NCI-H1105 (cell line): ENCODE measurements around the gene YLPM1.
"Not testable (repeated sequence)": the region's sequence is repeated elsewhere in the genome, so short reads cannot be mapped to it uniquely, and the experiment has no call there.

ENCODE experiments used
- DNase-seq: peaks from one replicate; lab custom pipeline; 2025; lab: John Stamatoyannopoulos, UW

YLPM1 gene, protein sequence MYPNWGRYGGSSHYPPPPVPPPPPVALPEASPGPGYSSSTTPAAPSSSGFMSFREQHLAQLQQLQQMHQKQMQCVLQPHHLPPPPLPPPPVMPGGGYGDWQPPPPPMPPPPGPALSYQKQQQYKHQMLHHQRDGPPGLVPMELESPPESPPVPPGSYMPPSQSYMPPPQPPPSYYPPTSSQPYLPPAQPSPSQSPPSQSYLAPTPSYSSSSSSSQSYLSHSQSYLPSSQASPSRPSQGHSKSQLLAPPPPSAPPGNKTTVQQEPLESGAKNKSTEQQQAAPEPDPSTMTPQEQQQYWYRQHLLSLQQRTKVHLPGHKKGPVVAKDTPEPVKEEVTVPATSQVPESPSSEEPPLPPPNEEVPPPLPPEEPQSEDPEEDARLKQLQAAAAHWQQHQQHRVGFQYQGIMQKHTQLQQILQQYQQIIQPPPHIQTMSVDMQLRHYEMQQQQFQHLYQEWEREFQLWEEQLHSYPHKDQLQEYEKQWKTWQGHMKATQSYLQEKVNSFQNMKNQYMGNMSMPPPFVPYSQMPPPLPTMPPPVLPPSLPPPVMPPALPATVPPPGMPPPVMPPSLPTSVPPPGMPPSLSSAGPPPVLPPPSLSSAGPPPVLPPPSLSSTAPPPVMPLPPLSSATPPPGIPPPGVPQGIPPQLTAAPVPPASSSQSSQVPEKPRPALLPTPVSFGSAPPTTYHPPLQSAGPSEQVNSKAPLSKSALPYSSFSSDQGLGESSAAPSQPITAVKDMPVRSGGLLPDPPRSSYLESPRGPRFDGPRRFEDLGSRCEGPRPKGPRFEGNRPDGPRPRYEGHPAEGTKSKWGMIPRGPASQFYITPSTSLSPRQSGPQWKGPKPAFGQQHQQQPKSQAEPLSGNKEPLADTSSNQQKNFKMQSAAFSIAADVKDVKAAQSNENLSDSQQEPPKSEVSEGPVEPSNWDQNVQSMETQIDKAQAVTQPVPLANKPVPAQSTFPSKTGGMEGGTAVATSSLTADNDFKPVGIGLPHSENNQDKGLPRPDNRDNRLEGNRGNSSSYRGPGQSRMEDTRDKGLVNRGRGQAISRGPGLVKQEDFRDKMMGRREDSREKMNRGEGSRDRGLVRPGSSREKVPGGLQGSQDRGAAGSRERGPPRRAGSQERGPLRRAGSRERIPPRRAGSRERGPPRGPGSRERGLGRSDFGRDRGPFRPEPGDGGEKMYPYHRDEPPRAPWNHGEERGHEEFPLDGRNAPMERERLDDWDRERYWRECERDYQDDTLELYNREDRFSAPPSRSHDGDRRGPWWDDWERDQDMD (N-terminal part only)

DNA sequence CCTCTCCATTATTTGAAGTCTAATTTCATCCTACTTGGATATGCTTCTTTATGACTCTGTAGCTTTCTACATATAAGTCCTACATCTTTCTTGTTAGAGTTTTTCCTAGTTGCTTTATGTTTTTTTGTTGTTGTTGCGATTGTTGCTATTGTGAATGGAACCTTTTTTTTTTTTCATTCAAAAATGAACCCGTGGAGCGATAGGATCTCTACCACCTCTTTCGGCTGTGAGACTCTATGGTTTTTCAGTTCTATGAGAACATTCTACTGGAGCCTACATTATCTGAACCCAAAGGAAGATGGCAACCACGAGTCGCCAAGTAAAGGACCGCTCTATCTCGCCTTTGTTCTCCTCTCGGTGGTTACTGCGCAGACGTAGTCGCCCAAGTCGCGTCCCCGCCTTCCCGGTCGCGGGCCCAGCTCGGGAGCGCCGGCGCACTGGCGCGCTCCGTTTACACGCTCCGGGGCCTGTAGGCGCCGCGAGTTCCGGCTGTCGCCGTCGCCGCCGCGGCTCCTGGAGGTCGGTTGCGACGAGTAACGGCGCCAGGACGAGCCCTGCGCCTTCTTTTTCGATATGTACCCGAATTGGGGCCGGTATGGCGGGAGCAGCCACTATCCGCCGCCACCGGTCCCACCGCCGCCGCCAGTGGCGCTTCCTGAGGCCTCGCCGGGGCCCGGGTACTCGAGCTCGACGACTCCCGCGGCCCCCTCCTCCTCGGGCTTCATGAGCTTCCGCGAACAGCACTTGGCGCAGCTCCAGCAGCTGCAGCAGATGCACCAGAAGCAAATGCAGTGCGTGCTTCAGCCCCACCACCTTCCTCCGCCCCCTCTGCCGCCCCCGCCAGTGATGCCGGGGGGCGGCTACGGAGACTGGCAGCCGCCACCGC lies at the start of gene YLPM1:
Gene YLPM1, plus strand, starts transcription at position 400 of the 886 bp plus-strand sequence. Its CDS starts 174 bp downstream, at position 574.
- peak; percentile 96 for DNase-seq

DNA sequence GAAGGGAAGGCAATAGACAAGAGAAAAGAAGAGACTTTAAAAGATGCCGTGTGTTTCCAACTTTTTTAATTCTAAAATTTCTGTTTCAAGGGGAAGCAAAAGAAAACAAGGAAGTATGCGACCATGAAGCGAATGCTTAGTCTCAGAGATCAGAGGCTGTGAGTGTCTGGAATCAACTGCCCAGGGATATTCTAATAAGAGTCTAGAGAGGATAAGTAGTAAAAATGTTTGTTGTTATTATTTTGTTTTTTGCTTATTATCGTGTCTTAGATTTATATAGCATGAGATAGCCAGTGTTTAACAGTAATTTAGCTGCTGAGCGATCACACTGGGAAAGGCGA lies 49.8 kb upstream of the YLPM1 start:
- no peak for DNase-seq

DNA sequence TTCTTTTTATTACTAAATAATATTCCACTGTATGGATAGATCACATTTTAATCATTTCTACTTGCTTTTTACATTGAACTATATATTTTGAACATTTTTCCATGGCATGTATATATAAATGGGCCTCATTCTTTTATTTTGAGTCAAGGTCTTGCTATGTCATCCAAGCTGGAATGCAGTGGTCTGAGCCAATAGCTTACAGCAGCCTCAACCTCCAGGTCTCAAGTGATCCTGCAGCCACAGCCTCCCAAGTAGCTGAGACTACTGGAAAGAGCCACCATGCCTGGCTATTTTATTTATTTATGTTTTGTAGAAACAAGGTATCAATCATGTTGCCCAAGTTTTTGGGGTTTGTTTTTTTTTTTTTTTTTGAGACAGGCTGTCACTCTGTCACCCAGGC lies 42.6 kb upstream of the YLPM1 start:
- no peak for DNase-seq

DNA sequence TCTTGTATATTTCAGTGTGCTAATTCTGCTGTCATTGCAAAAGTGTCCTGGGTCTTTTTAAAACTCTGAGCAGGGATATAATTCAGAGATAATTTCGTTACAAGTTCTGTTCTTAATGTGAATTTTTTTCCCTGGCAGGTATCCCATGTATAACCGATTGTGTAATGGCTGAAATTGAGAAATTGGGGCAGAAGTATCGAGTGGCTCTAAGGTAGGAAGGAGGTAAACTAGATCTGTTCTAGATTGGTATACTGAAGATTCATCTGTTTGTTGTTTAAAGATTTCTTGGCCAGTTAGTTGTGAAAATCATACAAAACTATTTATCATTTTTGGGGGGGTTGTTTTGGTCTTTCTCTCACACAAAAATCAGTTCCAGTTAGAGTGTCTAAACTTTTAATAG lies 40.0 kb upstream of the YLPM1 start:
- no peak for DNase-seq

DNA sequence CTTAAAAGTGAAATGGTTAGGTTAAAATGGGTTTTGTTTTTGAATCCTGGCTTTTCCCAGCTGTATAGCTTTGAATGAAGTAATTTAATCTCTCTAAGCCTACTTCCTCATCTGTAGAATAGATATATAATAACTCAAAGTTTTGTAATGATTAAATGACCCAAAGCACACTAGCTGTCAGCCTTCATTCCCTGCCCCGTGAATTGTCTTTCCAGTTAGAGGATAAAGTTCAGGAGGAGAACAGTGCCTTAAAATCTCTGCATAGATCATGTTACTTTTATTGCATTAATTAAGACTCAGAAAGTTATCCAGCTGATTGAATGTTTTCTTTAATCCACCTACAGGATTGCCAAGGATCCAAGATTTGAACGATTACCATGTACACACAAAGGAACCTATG lies 30.7 kb upstream of the YLPM1 start:
- no peak for DNase-seq

DNA sequence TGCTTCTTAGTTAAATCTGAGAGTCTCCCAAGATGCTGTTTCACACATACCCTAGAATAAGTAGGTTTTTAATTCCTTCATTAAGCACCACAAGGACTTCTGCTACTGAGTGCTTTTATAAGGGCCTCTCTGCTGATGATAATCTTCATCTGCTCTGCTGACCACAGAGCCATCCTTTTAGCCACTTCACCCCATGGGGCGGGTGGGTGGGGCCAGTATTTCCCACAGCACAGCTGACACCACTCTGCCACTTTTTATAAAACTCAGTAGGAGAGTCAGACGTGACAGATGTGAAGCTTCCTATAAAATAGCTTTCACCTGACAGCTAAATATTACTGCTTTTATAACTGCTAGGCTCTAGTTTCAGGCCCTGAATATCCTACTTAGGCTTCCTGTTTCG lies 29.9 kb upstream of the YLPM1 start:
- DNase-seq: no peak

DNA sequence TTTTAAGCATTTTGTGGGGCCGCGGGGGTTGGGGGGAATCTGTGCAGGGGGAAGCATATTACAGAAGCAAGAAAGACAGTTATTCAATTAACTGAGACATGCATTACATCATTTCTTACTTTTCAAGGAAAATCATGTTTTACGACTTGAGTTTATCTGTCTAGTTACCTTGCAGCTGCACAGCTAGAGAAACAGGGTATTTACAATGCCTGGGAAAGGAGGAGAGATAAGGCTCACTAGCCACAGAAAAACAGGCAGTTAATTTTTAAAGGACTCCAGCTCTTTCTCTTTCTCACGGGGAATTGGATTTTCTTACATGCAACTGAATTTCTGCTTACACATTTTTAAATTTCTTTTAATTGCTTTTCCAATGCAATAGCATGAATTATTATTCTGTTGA lies 28.0 kb upstream of the YLPM1 start:
- DNase-seq: no peak

DNA sequence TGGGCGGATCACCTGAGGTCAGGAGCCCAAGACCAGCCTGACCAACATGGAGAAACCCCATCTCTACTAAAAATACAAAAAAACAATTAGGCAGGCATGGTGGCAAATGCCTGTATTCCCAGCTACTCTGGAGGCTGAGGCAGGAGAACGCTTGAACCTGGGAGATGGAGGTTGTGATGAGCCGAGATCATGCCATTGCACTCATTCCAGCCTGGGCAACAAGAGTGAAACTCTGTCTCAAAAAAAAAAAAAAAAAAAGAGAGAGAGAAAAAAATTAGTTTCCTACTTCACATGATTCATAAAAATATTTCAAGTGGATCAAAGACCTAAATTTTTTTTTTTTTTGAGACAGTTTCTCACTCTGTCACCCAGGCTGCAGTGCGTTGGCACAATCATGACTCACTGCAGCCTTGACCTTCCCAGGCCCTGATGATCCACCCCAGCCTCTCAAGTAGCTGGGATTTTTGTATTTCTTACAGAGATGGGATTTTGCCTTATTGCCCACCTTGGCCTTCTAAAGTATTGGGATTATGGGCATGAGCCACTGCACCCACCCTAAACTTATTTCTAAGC lies 25.3 kb upstream of the YLPM1 start:
- no peak for DNase-seq

DNA sequence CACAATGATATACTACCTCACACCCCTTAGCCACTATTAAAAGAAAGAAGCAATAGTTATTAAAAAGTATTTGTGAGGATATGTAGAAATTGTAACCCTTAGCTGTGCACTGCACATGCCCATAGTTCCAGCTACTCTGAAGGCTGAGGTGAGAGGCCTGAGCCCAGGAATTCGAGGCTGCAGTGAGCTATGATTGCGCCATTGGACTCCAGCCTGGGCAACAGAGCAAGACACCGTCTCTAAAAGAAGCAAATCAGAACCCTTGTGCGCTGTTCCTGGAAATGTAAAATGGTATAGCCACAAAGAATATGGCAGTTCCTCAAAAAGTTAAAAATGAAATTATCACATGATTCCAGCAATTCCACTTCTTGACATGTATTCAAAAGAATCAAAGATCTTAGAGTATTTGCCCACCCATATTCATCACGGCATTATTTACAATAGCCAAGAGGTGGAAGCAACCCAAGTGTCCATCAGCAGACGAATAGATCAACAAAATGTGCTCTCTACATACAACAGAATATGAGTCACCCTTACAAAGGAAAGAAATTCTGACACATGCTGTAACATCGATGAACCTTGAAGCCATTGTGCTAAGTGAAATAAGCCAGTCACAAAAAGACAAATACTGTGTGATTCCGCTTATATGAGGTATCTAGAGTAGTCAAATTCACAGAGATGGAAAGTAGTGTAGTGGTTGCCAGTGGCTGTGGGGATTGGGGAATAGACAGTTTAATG lies 23.7 kb upstream of the YLPM1 start:
- DNase-seq: no peak

DNA sequence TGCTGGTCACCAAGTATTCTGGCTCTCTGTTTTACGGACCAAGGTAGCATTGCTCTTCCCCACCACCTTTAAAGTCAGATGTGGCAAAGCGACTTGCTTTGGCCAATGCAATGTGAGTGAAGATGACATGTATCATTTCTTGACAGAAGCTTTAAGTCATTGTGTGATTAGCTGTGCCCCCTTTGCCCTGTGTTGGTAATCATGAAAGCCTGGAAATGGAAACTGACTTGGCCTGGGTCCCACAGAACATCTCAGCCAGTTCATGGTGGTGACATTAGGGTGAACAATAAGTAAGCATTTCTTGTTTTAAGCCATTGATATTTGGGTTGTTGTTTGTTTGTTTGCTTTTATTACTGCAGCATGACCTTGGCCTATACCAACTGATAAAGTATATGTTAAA lies 15.9 kb upstream of the YLPM1 start:
- no peak for DNase-seq

DNA sequence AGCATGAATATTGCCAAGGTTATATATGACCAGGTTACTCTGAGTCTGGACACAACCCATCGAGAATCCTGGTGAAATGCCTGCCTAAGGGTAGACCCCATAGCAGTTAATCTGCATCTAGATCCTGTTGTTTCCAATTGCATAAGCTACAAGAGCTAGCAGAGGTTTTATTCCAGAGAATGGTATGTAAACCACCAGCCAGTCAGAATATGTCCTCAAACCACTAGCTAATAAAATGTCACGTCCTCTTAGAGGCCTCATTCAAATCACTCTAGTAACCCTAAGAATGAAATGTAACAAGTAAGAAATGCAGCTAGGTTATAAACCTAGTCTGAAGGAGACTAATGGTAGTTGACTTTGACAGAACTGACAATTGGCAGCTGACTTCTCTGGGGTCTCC lies 9.0 kb upstream of the YLPM1 start:
- no peak for DNase-seq

DNA sequence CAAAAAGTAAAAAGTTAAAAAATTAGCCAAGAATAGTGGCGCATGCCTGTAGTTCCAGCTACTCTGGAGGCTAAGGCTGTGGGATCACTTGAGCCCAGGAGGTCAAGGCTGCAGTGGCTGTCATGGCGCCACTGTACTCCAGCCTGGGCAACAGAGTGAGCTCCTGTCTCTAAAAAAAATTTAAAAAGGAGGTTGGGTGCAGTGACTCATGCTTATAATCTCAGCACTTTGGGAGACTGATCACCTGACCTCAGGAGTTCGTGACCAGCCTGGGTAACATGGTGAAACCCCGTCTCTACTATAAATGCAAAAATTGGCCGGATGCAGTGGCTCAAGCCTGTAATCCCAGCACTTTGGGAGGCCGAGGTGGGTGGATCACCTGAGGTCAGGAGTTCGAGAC lies 8.2 kb upstream of the YLPM1 start:
- no peak for DNase-seq

DNA sequence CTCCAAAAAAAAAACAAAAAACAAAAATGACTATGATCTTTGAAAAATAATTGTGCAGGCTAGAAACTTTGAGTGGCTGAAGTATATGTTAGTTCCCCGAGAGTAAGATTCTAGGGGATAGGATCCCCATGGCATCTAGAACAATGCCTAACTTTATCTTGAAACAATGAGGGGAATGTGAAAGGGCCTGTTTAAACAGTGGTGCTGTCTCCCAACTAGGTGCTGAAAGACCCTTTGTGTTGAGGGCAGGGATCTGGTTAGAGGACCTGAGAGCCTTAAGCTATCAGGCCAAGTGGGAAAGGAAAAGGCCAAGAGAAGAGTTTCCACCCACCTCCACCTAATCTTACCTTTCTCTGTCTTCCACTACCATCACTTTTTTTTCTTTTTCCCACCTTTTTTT lies 6.8 kb upstream of the YLPM1 start:
- DNase-seq: no peak

DNA sequence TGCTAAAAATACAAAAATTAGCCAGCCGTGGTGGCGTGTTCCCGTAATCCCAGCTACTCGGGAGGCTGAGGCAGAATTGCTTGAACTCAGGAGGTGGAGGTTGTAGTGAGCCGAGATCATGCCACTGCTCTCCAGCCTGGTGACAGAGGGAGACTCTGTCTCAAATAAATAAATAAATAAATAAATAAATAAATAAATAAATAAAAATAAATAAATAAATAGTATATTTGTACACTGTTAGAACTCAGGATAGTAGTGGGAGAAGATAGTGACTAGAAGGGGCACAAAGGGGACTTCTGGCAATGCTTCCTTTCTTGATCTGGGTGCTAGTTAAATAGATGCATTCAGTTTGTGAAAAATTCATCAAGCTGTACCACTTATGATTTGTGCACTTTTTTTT lies 4.6 kb upstream of the YLPM1 start:
- not testable (repeated sequence) for DNase-seq

DNA sequence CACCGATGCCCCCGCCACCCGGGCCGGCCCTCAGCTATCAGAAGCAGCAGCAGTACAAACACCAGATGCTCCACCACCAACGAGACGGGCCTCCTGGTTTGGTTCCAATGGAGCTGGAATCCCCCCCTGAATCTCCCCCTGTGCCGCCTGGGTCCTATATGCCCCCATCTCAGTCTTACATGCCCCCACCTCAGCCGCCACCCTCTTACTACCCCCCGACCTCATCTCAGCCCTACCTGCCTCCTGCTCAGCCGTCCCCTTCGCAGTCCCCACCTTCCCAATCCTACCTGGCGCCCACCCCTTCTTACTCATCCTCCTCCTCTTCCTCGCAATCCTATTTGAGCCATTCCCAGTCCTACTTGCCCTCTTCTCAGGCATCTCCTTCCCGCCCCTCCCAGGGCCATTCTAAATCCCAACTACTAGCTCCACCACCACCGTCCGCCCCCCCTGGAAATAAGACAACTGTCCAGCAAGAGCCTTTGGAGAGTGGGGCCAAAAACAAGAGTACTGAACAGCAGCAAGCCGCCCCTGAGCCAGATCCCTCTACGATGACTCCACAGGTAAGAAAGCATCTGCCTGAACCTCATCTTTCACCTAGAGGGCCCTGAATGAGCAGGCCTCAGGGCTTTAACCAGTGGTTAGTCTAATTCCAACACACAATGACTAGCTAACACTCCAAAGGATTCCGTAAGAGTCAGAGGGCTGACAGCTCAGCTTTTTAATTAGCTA lies 851 bp downstream of the YLPM1 start:
- peak; percentile 4 for DNase-seq

DNA sequence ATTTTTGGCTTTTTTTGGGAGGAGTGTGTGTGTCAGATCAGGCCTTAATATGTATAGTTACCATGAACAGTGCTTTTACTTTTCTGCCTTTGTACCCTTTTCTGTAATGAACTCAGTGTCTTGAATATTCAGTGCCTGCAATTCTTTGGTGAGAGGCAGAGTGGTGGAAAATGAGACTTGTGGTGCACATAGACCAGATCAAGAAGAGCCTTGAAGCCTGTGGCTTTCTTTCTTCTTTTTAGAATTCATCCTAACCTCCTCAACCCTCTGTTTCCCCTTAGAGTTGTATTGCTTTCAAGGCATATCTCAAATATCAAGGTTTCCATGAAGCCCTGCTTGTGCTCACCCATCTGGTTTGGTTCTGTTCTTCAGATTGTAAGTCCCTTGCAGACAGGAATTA lies 2.6 kb downstream of the YLPM1 start:
- no peak for DNase-seq

DNA sequence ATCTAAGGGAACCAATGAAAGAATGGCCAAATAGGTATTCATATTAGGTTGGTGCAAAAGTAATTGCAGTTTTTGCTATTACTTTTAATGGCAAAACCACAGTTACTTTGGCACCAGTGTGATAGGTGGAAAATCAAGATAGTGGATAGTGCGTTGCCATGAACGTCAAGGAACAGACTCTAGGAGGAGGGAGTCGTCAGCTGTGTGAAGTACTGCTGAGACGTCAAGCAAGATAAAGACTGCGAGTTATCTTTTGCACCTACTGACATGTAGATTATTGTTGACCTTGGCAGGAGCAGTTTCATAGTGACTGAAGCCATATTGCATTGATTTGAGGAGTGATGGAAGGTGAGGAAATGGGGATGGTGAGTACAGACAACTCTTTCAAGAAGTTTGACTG lies 8.3 kb downstream of the YLPM1 start:
- no peak for DNase-seq

DNA sequence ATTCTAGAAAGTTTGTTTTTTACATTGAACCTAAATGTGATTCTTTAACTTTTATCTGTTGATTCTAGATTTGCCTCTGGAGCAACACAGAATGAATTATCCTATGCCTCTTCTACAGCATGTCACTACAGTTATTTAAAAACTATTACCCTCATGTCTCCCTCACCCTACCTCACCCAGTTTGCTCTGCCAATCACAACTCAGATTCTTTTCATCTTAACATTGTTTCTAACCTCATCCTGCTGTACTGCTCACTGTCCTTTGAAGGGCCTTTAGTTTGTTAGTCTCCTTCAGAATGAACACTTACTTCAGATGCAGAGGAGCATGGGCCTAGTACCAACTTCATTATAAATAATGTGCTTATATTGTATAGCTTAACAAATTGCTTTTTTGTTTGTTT lies 21.5 kb downstream of the YLPM1 start:
- no peak for DNase-seq

DNA sequence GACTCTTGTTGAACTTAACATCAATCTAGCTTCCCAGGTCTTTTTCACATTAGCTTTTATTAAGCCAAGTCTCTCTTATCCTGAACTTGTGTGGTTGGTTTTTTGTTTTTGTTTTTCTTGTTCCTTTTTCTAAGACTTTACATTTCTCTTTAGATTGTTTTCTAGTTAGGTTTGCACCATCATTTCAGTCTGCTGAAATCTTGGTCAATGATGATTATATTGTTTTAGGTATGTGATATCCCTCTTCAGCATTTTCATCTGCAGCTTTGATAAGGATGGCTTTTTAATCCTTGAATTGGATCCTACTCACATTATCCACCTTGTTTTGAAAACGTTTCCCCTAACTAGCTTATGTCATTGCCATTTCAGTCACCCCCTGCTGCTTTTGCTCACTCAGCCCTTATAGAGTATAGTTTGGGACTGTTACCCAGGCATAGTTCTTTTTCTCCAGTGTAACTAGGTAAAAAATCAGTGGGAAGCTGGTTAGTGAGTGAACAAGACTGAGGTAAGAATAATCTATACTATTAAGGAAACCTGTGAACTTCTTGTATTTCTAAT lies 22.0 kb downstream of the YLPM1 start:
- no peak for DNase-seq
